NOMO-1 (cell line): Measurements from ENCODE around the gene PGAP3.

Source experiments
- DNase-seq, 2 experiments: peaks; one replicate each; lab custom pipeline; 2025; ENCODE audit not compliant: unreplicated experiment in 2 of 2; lab: John Stamatoyannopoulos, UW

The PGAP3 gene

DNA sequence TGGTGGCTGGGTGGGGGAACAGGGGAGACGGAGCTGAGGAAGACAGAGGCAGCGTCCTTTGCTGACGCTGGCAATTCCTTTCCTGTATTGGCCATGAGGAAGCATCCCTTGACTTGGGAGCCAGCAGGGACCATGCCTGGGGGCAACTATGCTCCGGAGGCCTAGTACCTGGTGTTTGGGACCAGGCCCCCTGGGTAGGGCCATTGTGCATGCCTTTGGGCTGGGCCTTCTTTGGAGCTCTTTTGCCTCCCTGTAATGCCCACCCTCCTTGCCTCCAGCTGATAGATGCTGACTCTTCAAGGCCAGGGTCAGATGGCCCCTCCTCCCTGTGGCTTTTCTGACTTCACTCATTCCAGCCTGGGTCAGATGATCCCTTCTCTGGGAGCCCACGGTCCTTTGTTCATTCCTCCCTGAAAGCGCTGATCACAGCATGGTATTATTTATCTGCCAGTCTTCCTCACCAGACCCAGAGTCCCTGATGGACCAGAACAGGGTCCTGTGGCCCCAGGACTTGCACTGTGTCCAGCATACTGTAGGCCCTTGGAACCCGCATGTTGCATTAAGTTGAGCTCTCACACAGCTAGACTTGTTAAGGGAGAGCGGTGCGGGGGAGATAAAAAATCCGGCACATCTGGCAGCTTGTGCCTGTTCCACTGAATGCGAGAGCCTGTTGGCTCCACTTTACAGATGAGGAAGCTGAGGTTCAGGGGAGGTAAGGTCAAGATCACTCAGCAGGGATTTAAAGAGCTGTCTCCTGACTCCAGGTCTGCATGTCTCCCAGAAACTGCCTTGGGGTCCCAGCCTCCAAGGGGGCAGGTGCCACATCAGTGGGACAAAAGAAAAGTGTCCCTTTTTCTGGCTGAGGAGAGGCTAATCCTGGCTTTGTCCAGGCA lies 48.0 kb downstream of the PGAP3 start:
- DNase-seq: no peak

DNA sequence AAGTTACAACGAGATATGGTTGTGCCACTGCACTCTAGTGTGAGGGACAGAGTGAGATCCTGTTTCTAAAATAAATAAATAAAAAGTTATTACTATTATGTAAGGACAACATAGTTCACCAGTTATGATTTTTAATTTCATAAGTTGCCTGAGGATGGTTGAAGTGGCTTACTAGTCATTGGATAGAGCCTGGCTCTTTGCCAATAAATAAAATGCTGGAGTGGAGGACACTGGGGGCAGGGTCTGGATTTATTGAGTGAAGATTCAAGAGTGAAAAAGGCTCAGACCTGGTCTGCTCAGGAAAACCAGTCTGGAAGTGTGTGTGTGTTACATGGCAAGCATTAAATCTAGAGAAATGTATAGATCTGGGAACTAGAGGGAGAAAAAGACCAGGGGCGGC lies 48.8 kb downstream of the PGAP3 start:
- DNase-seq: no peak

GRCh38 chr17:39638317-39638716 lies 49.5 kb downstream of the PGAP3 start:
- no peak for DNase-seq

GRCh38 chr17:39636927-39637736 lies 50.7 kb downstream of the PGAP3 start, which contains the start of gene STARD3:
Gene STARD3 (plus strand): TSS chr17:39637144. CDS start chr17:39653532, 16,388 bp downstream.
- DNase-seq: peak; percentile 71 to 84

GRCh38 chr17:39636587-39636926 lies 51.3 kb downstream of the PGAP3 start:
- DNase-seq: no peak

- no peak for DNase-seq
Measured at GRCh38 chr17:39635614-39636176, 52.2 kb downstream of the PGAP3 start.

DNA sequence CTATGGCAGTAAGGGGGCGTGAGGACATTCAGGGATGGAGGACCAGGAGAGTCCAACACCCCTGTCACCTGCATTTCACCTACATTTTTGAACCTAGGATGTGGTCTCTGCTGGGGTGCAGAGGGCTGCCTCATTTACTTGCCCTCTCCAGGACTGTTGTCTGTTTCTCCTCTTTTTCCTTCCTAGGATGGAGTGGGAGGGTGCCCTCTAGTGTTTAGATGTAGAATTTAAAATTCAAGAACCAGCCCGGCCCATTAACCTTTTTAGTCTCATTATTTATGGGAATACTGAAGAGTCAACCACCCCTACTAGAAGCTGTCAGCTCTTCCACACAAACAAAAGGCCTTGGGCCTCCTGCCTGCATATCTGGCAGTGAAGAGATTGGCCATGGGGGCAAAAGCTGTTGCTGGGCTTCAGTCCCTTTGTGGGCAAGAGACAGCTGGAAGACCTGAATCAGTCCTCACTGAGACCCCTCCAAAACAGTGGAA lies 53.4 kb downstream of the PGAP3 start:
- DNase-seq: peak in 1 of 2 experiments; percentile 27

- DNase-seq: no peak
Measured at GRCh38 chr17:39633570-39634183, 54.2 kb downstream of the PGAP3 start.

DNA sequence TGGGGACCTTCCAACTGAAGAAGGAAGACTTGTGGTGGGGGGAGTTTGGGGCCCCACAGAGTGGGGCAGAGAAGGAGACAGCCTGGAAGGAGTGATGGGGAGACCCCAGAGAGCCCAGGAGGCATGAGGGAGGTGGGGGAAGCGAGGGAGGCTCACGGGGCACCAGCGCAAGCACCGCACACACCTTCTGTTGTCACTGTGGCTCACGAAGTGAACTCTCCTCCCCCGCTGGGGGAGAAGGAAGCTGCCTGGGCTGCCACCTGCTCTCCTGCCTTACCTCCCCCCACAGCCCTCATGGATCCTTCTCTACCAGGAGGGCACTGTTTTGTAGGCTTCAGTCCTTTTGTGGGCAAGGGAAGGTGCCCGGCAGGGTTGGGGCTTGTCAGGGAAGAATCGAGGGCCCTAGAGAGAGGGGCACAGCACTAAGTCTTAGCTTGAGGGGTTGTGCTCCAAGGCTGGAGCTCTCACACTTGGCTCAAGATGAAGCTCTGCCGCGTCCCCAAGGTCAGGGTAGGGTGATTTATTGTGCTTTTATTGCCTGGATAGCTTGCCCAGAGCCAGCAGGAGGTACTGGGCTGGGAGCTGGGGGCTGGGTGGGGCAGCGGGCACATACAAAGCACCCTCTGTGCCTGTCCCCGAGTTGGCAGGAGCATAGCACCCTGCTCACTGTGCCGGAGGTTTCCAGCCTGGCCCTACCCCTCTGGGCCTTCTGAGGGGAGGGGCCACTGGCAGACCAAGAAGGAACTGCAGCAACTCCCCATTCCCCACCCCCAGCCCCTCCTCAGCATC lies 55.5 kb downstream of the PGAP3 start:
- DNase-seq: no peak

GRCh38 chr17:39631403-39631802 lies 56.5 kb downstream of the PGAP3 start:
- no peak for DNase-seq

DNA sequence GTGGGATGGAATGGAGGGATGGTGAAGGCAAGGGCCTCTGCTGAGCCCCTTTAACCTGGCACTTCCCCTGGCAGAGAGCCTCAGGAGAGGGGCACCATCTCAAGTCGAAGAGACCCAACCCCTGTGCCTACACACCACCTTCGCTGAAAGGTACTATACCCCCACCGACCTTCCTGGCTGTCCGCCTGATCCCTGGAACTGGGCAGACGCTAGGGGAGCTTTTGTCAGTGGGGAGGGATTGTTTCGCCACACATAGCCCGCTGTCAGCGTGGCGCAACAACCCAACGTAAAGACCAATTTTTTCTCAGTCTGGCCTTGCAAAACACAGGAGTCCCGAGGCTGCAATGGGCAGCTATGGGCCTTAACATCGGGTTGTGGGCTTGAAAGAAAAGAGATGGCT lies 58.0 kb downstream of the PGAP3 start:
- peak; percentile 88 to 89 for DNase-seq

- no peak for DNase-seq
Measured at GRCh38 chr17:39629494-39629880, 58.4 kb downstream of the PGAP3 start.

DNA sequence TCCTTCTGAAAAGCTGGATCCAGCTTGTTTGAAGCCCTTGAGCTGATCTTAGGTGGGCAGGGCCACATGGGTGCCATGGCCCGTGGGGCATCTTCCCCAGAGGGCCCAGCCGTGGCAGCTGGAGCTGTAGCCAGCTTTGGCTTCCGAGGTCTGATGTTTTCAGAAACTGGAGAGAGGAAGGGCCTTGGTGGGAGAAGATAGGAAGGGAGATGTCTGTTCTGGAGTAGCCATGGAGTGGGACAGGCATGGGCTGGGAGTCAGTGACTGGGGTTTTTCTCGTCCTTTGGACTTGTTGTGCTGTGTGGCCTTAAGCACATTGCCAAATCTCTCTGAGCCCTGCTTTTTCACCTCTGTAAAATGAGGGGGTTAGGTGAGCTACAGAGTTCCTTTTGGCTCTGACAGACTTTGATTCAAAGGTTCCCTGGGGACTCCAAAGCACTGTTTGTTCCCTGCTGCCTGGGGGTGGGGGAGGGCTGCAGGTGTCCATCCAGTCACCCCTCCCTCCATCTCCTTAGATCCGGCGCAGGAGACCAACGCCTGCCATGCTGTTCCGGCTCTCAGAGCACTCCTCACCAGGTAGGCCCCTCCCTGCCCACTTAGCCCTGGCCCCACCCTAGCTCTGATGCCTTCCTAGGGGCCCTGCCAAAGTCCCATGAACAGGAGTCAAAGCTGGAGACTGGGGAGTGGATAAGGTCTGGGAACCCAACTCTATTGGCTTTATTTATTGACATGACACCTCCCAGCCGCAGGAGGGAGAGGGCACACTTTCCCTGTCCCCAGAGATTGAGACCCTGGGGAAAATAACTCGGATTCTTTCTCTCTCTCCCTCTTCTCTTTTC lies 59.0 kb downstream of the PGAP3 start:
- DNase-seq: no peak

GRCh38 chr17:39627712-39628516 lies 59.9 kb downstream of the PGAP3 start:
- DNase-seq: no peak

DNA sequence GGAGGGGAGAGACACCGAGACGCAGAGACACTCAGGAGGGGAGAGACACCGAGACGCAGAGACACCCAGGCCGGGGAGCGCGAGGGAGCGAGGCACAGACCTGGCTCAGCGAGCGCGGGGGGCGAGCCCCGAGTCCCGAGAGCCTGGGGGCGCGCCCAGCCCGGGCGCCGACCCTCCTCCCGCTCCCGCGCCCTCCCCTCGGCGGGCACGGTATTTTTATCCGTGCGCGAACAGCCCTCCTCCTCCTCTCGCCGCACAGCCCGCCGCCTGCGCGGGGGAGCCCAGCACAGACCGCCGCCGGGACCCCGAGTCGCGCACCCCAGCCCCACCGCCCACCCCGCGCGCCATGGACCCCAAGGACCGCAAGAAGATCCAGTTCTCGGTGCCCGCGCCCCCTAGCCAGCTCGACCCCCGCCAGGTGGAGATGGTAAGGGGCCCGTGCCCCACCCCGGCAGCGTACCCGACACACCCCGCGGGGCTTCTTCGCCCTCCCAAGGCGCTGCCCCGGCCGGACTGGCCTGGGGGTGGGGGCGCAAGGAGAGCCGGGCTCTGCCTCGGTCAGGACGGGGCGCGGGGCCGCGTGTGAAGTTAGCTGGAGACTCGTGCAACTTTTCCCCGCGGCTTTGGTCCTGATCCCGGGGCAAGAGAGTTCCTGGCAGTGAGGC lies 60.7 kb downstream of the PGAP3 start:
- no peak for DNase-seq

- DNase-seq: no peak
Measured at GRCh38 chr17:39626171-39627046, 61.4 kb downstream of the PGAP3 start, which contains the start of gene PPP1R1B. Gene PPP1R1B (plus strand): TSS chr17:39626952. CDS start chr17:39627393, 441 bp downstream.
